ENCODE results near the gene ABAT.
"Not testable (repeated sequence)": the region's sequence is repeated elsewhere in the genome, so short reads cannot be mapped to it uniquely, and the experiment has no call there.

Gene ABAT

DNA sequence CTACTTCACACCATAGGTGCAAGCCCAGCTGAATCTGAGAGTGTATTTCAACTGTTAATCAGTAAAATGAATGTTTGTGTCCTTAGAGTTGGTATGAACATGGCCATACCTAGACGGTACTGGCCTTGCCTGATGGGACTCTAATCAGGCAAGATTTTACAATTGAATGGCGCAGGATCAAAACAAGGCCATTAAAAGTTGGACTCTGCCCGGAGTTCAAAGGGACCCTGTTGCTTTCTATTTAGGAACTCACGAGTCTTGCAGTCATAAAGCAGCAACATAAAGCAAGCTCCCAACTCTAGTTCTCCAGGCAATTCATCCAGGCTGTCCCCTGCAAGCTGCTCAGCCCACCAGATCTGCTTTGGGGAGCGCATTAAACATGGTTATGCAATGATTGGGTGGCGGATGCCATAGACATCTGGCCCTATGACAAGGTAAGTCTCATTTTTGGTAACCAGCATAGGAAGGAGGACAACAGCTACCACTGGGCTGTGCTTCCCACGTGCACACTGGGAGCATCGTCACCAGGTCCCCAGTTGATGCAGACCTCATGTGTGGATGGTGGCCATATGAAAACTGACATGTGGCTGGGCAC is 114.3 kb downstream of the ABAT start:
- DNase-seq: no peak

DNA sequence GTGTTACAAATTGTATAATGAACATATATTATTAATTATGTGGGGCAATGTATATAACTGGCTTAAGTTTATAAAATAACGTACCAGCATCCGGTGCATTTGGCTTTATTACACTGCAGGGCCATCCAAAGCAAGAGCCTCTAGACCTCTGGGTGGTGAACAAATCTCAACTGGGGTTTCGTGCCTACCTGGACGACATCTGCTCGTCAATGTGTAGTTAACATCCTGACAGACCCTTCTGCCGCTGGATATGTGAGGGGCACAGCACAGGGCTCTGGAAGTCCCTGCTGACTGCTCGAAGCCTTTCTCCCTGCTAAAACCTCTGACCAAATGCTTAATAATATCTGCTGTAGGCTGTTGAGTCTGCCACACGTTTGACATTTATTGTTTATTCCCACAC is 120.7 kb downstream of the ABAT start:
- DNase-seq: no peak

DNA sequence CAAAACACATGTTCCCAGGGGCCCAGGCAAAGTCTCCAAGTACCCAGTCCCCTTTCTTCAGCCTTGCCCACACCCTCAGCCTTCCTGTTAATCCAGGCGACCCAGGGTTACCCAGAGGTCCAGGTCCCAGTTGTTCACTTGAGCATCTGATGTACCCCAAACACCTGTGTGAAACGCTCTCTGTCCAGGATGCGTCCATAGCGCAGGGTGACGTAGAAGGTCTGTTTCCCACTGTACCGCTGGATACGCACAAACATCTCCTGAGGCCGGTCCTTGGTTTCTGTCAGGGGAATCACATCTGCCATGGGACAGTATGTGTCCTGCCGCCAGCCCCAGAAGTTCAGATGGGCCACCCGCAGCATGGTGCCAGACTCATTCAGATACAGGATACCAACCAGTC is 121.4 kb downstream of the ABAT start:
- DNase-seq: no peak

DNA sequence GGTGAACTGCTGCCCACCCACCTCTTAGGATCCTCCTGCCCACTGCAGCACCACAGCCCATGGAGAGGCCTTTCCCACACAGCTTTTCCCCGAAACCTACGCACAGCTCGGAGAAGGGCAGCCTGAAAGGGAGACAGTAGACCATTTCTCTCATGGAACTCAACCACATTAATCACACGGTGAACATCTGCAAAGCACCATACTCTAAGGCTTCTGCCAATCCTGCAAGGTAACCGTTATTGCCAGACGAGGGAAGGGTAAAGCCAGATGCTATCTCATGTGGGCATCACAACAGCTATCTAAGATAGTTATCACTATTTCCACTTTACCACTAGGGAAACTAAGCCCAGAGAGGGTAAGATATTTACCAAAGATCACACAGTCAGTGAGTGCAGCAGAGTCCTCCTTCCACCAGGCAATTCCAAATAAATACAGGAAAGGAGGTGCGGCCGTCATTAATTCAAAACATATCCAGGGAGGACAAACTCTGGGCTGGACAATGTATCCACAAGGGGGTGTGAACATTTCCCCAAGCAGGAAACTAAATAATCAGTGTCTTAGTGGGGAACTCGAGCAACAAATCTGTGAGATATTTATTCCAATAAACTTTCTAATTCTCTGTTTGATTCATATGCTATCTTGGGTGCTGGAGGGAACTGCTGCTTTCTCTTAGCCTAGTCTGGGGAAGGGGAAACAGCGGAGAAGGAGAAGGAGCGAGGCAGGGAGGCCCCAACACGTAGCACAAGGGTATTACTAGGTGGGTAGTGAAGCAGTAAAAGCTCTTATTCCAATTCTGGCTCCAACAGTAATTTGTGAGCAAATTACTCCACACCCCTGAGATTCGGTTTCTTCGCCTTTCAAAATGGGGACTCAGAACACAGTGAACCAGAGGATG is 122.3 kb downstream of the ABAT start:
- no peak for DNase-seq

DNA sequence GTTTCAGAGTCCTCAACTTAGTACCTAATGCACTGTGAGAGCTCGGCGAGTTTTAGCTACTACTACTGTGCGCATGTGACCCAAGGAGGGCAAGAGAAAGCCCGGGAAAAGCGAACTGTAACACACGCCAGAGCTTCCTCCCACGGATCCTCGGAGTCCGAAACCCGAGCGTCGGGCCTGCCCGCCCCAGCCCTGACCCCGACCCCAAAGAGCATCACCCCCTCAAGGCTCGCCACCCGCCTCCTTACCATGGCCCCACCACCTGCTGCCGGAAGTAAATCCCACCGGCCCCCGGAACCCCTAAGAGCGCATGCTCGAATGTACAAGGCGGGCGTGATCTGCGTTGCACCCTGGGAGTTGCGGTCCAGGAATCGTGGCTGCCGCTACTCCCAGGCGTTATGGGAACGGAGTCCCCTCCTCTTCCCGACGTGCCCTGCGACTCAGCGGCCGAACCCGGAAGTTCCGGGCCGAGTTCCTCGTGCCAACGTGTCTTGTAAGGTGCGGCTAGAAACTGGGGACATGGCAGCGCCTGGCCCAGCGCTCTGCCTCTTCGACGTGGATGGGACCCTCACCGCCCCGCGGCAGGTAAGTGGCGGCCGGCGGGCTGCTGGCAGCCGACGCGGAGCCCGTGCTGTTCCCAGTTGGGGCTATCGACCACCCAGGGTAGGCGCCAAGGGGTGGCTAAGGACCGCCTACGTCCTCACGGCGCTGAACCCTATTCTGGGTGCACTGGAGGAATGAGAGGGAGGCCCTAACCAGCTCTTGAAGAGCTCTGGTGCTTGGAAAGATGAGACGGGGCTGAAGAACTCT is 123.2 kb downstream of the ABAT start, which contains the start of the genes PMM2 and TMEM186:
PMM2 (plus strand) TSS at position 476 of the 810 bp plus-strand sequence; CDS start at position 520, 44 bp downstream.
TMEM186 (minus strand) TSS at position 276 of the 810 bp plus-strand sequence; CDS start at position 251, 25 bp downstream.
- peak; percentile 87 for DNase-seq

DNA sequence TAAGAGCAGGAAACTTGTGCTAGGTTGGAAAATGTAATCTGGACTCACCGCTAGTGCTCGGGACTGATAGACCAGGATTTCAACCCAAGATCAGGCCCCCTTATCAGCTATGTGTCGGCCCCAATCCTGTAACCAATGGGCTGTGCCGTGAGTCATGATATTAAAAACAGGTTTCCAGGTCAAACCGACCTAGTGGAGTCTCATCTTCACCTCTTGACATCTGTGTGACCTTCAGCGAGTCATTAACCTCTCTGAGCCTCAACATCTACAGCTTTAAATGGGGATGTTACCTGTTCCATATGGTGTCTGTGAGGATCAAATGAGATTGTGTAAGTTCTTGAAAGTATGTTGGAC is 123.7 kb downstream of the ABAT start:
- no peak for DNase-seq

DNA sequence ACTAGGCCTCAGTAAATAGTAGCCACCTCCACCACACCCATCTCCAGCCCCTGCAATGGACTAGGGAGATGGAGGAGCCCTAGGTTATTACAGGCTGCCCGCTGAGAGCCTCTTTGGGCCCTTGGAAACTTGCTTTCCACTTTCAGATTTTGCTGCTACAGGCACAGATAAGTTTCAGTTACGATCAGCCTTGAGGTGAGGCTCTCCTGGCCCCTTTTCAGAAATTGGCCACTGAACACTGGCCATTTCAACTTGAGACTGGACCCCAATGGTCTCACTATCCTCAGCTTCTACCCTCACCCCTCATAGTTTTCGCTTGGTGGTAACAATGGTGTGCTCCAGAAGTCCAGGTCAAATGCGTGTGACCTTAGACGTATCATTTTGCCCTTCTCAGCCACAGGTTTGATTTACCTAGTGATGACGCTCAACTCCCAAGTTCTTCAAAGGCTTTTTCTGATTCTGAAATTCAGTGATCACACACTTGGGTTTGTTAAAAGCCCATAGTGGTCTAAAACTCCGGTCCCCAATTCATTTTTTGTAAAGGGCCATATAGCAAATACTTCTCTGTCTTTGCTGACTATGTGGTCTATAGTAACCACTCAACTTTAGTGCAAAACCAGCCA is 124.2 kb downstream of the ABAT start:
- DNase-seq: no peak

DNA sequence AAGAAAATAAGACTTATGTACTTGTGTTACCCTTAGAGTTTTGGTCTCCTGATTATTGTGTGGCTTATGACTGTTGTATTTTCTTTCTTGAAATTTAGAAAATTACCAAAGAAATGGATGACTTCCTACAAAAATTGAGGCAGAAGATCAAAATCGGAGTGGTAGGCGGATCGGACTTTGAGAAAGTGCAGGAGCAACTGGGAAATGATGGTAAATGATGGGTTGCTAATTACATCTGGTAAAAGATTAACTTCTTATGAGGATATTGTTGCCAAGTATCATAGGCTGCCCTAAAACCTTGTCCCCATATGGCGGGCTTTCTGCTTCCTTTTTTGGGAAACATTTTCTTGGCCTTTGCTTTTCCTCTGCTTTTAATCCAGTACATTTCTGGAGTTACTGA is 127.3 kb downstream of the ABAT start:
- no peak for DNase-seq

DNA sequence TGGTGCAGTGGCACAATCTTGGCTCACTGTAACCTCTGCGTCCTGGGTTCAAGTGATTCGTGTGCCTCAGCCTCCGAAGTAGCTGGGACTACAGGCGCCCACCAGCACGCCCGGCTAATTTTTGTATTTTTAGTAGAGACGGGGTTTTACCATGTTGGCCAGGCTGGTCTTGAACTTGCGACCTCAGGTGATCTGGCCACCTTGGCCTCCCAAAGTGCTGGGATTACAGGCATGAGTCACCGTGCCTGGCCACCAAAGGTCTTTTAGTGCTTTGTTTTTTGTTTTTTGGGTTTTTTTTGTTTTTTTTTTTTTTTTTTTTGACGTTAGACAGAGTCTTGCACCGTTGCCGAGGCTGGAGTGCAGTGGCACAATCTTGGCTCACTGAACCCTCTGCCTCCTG is 129.3 kb downstream of the ABAT start:
- not testable (repeated sequence) for DNase-seq

DNA sequence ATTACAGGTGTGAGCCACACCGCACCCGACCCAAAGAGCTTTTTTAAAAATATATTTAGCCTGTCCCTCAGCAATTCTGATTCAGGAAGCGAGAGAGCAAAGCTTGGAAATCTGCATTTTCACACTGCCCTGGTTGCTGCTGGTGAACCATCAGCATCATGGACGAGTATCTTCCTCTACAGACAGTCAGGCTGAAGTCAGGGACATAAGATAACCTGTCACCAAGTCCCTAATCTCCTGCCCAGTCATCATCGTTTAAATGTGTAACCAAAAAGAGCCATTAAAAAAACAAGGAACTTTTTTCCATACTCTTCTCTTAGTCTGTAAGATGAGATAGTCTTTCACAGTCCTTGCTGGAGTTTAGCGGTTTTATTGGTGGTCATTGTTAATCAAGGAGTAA is 129.9 kb downstream of the ABAT start:
- no peak for DNase-seq

DNA sequence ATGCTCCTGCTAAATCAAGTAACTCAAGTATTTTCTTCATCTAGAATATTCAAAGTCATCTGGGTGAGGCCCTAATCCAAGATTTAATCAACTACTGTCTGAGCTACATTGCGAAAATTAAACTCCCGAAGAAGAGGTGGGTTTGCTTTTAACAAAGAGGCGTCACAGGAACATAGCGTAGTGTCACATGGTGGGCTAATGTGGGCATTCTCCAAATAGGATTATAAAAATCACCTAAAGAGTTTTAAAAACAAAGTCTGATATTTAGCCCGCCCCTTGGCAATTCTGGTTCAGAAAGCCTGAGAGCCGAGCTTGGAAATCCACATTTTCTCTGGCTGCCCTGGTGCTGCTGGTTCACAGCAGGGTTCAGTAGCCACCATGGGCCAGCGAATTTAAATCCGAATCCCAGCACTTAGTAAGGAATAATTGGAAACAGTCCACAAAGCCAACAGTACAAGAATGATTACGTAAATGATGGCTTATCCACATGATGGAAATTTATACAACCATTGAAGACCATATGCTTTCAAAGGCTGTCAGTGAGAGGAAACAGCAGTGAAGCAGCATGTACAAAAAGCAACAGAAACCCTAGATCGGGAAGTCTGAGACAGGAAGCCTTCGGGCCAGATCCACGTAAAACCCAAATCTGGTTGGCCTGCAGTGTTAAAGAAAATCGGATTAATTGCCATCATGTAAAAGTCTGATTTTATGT is 132.0 kb downstream of the ABAT start:
- no peak for DNase-seq

DNA sequence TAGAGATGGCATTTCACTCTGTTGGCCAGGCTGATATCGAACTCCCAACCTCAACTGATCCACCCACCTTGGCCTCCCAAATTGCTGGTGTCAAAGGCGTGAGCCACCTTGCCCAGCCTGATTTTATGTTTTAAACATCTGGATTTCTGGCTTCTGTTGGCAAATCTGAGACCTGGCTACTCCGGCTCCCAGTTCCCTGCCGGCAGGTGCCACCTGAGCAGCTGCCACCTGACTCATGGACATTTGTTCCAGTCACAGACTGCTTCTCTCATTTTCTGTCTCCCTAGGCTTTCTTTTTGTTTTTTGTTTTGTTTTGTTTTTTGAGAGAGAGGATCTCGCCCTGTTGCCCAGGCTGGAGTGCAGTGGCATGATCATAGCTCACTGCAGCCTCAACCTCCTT is 132.8 kb downstream of the ABAT start:
- no peak for DNase-seq

DNA sequence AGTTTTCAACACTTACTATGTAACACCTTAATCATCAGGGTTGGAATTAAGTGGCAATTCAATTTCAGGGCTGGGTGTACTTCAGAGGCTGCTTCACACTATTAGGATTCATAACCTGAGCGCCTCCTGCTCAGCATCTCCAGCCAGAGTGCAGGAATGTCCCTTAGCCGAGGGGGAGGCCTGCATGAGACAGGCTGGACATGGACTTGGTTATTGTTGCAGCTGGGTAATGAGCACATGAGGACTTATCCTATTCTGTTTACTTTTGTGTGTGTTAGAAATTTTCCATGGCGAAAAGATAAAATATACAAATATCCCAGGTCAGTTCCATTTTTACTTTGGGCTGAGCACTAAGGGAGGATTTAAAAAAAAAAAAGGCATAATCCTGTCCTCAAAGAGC is 133.6 kb downstream of the ABAT start:
- DNase-seq: no peak

DNA sequence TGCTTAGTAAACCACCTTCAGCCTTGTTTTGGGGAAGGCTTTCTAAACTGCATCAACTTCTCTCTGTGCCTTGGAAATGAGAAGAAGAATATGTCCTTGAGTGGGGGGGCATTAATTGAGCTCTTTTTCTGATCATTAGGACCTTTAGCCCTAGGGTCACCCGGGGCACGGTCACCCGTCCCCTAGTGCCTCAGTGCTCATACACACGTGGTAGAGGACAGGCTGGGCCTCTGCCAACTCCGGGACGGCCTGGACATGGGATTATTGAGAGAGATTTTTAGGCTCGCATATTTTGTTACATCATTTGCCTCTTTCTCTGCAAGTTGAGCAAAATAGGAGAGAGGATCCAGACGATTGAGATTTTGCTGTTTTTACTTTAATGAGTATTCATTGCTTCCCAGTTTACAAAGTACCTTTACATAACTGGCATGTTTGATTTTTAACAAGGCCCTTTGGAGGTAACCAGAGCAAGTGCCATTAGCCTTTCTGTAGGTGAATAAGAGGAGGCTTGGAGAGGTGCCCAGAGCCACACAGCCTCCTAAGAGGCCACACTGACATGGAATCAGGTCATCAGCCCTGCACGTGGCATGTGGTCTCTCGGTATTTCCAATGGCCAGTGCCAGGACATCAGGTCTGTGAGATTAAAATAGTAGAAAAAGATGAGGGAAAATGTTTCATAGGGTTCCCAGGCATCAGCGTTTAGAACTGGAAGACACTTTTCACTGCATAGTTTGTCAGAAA is 134.4 kb downstream of the ABAT start:
- DNase-seq: no peak

DNA sequence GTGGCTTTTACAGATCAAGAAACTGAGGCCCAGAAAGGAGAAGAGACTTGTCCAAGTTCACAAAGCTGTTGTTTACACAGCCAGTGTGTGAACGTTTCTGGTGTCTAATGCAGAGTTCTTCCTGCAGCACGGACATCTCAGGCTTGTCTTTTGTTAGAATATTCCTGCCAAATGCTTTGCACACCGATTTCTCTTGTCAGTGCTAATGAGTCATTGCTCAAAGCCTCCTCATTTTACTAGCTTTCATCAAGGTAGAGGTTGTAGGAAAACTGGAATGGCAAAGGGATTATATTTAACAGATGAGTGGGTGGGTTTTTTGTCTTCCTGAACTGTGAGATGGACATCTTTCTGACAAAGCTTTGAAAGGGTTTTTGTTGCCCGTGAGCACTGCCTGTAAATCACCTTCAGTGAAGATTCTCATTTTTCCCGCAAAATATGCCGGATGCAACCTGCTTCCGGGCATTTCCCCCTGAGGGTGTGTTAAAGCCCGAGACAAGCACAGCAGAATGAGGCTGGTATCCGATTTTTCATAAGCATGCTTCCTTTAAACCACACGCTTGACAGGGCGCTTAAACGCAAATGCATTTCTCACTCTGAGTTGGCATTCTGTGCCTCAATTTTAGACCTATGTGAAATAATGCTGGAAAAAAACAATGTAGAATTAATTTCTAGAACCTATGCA is 137.9 kb downstream of the ABAT start:
- DNase-seq: no peak

DNA sequence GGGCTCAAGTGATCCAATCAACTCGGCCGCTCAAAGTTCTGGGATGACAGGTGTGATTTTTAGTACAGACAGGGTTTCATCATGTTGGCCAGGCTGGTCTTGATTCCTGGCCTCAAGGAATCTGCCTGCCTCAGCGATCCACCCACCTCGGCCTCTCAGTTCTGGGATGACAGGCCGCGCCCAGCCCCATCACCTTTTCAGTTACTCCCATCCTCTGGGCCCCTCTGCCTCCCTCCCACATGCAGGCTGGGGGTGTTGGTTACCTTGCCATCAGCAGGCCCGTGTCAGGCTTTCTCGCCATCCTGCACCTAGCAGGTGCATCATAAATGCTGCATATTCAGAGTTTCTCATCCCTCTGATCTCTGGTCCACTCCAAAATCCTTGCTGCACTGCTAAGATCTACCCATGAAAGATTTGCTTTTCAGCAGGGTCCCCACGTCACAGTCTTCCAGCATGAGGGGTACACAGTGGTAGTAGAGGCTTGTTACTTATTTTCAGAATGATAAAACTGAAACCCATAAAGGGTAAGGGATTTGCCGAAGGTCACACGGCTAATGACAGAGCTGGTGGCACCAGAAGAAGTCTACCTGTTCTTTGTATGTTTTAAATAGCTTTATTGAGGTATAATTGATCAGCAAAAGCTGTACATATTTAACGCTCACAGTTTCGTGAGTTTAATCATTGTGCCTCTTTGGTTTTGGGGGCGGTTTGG is 139.8 kb downstream of the ABAT start:
- no peak for DNase-seq

DNA sequence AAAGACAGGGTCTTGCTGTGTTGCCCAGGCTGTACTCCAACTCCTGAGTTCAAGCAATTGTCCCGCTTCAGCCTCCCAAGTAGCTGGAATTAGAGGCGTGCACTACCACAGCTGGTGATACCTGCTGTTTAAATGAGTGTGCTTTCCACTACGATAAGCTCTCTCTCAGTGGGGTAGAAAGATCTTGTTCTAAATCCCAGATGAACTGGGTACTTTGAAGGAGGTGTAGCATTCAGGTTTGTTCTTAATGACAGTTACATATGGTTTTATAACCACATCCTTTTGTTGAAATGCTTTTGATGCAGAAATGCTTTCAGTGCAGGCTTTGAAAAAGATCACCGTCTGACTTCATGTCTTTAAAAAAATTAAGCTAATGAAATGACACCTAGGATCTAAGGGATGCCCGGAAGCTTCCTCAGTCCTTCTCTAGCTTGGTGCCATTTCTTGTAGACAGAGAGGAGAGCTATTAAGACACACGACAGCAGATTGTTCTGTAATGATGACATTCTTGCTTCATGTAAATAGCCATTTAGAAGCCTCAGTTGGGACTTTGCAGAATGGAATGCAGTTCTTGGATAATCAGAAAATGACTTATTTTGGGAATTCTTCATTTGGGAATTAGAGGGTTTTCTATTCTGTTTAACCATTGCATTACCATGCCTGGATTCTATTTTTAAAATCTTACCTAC is 142.7 kb downstream of the ABAT start:
- DNase-seq: no peak

DNA sequence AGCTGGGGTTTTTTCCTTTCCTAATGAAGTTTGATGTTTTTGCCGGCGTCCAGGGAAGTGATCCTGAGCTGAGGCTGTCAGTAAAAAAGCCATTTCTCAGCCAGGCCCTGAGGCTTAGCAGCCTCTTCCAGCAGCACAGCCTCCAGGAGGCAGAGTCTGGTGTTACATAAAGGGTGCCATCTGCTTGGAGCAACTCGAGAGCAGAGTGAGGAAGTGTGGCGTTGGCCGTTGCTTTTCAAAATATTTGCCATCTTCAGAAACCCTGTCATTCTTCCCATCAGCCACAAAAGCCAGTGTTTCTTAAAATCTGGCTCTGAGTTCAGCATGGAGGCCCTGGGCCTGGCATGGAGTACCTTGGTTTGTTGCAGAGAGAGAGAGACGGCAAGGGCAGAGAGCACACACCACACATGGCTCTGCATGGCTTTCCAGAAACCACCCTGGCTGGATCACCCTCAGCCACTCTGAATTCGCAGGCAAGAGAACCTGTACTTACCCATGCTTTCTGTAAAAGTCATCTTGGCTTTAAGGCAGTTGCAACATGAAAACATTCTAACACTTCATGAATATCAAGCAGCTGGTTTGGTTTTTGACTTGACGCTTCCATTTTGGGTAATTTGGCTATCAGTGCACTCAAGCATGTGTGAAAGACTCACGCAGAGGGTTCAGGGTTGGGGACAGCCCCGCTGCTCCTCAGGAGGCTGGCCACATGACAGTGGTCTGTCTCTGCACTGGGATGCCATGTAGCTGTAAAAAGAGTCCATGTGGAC is 144.3 kb downstream of the ABAT start:
- DNase-seq: no peak
